ENCODE measurements around the gene KSR1.
A peak's percentile ranks its signal among the peaks of the same experiment; 100 is the strongest.

KSR1 gene

DNA sequence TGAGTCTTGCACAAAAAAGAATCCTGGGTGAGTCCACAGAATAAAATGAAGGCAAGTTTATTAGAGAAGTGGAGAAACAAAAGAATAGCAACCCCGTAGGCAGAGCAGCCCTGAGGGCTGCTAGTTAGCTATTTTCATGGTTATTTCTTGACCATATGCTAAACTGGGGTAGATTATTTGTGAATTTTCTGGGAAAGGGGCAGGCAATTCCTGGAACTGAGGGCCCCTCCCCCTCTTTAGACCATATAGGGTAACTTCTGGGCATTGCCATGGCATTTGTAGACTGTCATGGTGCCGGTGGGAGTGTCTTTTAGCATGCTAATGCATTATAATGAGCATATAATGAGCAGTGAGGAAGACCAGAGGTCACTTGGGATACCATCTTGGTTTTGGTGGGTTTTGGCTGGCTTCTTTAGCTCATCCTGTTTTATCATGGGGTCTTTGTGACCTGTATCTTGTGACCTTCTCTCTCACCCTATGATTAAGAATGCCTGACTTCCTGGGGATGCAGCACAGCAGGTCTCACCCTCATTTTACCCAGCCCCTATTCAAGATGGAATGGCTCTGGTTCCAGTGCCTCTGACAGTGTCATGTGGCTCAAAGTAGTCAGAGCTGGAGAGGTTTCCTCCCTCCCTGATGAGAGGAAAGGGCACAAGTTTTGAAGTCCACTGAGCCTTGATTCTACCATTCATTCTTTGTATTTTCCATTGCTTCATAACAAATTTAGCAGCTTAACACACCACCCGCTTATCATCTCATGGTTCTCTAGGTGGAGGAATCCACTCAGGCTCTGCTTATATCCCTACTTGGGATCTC lies 119.1 kb downstream of the KSR1 start:
- no peak for DNase-seq

DNA sequence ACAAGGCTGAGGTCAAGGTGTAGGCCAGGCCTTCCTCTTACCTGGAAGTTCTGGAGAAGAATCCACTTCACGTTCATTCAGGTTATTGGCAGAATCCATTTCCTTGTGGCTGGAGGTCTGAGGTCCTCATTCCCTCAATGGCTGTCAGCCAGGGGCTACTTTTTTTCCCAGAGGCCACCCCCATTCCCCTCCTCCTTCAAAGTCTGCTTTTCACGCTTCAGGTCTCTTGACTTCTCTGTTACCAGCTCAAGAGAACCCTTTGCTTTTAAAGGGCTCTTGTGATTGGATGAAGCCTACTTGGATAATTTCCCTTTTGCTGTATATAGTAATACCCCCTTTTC lies 119.6 kb downstream of the KSR1 start:
- DNase-seq, result no peak

DNA sequence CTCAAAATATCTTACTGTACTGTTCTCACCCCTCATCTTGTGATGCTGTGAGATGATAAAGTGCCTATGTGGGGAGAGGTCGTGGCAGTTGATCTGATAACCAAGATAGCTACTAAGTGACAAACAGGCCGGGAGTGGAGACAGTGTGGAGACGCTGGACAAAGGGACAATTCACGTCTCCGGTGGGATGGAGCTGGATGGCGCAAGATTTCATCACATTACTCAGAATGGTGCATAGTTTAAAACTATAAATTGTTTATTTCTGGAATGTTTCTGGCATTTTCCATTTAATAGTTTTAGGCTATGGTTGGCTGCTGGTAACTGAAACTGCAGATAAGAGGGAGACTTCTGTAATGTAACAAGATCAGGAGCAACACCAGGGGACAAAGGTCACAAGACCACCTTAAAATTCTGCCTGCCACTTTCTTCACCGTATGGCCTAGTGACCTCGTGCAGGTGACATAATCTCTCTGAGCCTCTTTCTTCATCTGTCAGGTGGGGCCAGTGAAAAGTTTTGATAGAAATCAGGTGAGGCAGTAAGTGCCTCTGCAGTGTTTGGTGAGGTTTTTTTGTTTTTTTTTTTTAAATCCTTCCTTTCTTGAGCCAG lies 120.3 kb downstream of the KSR1 start:
- no peak for DNase-seq

DNA sequence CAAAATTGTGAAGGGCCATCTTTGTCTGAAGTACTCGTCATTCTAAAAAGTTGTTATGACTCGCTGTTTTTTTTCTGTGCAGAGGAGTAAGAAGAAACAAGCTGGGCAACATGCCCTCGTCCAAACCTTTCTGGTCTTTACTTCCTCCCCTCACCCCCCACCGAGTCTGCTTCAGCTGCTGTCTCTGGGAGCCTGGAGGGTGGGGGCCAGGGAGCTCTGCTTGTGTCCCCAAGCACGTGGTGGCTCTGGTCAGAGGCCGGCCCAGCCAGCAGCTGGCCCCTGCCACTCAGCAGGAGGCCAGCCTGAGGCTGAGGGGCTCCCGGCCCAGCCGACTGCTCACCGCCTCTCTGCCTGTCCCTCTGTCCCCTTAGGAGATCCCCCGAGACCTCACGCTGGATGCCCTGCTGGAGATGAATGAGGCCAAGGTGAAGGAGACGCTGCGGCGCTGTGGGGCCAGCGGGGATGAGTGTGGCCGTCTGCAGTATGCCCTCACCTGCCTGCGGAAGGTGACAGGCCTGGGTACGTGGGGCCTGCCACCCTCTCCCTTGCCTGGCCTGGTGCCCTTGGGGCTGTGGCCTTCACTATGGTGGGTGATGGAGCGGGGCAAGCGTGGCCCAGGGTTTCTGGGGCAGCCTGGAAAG lies 121.0 kb downstream of the KSR1 start:
- DNase-seq, result no peak

DNA sequence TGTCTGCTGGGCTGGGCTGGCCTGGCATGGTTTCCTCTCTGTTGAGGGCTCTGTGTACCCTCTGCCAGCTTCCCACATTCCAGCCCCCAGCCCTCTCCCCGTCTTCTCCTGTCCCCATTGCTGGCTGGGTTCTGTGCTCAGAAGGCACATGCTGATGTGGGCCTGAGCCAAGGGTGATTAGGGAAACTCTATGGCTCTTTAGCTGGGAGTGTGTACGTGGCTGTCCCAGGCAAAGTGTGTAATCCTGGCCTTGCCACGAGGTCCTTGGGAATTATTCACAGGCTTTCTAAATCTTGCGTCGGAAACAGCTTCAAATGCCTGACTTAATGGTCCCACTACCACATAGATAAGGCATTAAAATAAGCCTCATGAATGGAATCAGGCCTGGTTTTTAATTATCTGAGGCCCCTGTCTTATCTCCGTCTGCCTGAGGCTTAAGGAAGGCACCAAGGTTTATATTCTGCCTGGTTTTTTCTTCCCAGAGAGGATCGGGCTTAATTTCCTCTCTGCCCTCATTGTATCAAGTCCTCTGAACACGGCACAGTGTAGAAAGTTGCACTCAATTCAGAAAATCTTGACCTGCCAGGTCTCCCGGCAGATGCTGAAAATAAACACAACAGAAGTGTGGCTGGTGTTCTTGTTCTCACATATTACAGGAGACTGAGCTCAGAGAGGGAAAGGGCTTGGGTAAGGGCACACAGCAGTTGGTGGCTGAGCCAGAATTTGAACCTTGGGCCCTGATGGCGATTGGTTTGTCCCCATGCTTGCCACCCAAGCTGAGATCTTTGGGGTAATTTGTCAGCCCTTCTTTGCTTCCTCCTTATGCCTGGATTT lies 121.9 kb downstream of the KSR1 start:
- DNase-seq, result no peak

DNA sequence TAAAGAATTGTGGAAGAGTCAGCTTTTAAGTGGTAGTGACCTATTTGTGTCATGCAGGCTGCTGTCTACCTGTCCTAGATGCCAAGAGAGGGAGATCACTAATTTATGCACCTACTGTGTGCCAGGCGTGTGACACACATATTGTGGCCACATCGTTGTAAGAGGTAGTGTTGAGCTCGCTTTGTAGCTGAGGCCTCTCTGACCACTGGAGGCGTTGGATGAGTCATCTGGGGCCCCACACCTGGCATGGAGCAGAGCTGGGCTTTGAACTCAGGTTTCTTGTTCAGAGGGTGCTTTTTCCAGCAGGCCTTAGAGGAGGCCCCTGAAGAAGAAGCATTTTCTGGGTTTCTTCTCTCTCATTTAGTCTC lies 122.5 kb downstream of the KSR1 start:
- DNase-seq, result peak; percentile 84

DNA sequence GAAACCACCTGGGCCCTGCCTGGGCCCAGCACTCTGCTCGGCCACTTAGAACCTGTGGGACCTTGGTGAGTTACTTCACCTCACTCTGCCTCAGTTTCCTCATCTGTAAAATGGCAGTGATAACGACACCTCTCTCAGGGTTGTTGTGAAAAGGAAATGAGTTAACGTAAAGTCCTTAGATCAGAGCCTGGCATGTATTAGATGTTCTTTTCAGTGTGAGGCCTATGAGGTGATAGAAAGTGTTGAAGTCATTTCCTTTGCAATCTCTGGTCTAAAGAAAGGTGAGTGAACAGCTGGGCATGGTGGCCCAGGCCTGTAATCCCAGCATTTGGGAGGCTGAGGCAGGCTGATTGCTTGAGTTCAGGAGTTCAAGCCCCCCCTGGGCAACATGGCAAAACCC lies 123.1 kb downstream of the KSR1 start:
- DNase-seq, result no peak

DNA sequence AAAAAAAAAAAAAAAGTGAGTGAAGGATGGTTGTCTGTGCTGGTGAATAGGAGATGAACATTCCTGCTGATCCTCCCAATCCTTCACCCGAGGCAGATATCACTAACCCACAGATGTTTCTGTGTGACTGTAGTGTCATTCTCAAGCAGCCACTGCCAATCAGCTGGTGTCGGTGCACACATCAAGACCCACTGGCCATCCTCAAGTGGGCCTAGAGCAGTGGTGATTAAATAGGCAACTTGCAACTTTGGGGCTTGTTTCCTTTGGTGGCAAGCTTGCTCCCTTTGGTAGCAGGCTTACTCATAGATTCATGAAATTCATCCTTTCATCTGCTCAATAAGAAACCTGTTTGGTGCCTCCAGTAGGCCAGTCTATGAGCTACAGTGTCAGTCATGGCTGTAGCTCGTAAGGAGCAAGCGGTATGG lies 123.7 kb downstream of the KSR1 start:
- DNase-seq, result peak; percentile 62

DNA sequence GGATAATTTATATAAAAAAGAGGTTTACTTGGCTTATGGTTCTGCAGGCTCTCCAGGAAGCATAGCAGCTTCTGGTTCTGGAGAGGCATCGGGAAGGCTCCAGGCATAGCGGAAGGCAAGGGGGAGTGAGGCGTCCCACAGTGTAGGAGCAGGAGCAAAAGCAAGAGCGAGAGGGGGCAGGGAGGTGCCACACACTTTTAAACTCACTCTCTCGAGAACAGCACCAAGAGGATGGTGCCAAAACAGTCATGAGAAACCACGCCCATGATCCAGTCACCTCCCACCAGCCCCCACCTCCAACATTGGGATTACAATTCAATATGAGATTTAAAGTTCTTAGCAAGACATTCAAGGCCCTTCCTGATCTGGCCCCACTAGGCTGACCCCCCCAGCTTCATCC lies 124.8 kb downstream of the KSR1 start:
- DNase-seq, result no peak

DNA sequence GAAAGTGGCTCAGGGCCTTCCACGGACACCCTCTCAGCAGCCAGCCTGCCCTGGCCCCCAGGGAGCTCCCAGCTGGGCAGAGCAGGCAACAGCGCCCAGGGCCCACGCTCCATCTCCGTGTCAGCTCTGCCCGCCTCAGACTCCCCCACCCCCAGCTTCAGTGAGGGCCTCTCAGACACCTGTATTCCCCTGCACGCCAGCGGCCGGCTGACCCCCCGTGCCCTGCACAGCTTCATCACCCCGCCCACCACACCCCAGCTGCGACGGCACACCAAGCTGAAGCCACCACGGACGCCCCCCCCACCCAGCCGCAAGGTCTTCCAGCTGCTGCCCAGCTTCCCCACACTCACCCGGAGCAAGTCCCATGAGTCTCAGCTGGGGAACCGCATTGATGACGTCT lies 126.4 kb downstream of the KSR1 start:
- DNase-seq, result no peak

DNA sequence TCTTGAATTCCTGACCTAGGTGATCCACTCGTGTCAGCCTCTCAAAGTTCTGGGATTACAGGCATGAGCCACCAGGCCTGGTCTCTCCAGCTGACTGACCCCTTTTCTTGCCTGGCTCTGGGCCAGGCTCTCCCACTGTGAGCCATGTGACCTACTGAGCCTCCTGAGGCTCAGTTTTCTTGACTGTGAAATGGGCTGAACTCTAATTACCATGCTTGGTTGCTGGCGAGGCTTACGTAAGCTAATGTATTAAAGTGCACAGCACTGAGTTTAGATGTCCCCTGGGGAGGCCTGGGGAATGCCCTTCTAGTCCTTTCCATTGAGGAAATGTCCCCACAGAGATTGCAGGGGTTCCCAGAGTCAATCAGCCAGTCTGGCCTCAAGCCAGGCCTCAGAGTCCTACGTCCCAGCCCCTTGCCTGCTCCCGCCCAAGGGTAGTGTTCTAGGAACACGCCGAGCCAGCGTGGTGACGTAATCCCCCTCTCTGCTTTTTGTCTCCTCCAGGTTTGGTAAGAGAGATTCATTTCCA lies 129.0 kb downstream of the KSR1 start:
- no peak for DNase-seq

DNA sequence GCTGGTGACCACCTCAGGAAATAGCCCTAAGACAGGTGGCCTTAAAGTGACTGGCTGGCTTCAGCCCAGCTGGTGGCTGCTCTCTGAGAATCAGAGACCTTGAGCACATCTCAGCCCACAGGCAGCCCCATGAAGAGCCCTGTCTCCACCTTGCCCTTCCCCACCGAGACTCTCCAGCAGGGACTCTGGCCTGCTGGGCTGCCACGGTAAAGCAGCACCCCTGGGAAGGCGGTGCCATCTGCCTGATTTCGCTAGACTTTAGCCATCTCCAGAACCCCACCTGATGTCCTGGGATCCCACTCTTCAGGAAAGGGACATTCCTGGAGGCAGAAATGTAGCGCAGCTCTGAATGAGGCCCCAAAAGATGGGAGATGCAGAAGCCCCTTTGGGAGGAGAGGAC lies 129.5 kb downstream of the KSR1 start:
- no peak for DNase-seq

DNA sequence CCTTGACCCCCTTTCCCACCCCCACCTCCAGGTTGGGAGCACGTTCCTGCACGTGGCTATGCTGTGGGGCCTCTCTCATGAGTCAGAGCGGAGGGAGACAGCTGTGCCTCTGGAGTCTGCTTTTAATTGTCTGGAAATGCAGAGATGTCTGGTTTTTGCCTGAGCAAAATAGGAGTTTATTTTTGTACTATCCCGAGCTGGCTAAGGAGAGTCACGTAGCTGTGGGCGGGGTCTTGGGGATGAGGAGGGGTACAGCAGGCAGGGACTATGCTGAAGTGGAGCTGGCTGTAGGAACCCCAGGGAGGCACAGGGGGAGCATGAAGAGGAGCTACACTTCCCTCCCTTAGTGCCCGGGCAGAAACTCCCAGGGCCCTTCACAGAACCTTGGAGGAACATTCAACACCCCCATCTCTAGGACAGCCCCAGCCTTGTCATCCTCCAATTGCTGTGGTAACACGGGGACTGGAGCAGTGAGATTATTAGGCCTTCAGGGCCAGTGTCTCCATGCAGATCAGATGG lies 130.0 kb downstream of the KSR1 start:
- DNase-seq, result no peak

DNA sequence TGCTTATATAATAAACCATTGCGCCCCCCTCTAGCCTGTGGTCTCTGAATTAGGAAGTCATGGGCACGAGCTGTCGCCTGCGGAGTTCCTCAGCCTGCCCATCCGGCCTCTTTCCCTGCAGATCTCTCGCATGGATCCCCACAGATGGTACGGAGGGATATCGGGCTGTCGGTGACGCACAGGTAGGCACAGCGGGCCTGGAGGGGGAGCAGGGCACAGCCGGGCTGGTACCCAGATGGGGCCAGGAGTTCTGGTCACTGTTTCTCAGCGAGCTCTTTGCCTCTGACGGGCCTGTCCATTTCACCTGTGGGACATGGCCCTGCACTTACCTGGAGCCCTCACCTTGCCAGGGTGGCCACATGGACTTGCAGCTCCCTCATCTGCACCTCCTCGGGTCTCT lies 132.1 kb downstream of the KSR1 start:
- no peak for DNase-seq

DNA sequence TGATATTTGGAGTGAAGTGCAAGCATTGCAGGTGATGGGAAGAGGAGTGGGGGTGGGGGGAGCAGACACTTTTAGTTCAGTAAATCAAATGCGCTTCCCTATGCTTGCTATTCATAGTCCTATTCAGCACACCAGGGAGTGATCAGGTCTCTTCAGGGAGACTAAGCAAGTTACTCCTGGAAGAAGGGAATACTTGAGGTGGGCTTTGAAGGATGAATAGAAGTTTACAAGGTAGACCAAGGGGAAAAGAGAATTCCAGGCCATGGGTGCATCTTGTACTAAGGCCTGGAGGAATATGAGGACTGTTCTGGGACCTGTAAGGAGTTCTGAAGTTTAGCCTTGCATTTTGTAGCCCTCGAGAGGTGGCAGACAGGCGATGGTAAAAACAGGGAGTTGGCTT lies 134.6 kb downstream of the KSR1 start:
- no peak for DNase-seq

DNA sequence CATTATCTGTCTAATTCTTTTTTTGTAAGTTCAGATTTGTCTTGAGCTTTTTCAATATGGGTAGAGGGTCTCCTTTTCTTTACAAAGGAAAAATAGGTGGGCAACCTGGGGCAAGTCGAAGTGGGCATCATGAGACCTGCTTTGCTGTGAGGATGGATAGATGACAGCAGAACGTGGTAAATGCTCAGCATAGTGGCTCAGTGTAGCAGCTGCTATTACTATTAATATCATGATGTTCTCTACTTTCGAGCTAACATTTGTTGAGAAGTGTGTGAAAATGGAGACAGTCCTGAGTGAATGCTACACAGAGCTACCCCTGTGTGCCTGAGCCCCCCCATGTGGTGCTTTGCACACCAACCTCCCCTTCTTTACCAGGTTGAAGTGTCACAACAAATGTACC lies 135.7 kb downstream of the KSR1 start:
- DNase-seq, result no peak

DNA sequence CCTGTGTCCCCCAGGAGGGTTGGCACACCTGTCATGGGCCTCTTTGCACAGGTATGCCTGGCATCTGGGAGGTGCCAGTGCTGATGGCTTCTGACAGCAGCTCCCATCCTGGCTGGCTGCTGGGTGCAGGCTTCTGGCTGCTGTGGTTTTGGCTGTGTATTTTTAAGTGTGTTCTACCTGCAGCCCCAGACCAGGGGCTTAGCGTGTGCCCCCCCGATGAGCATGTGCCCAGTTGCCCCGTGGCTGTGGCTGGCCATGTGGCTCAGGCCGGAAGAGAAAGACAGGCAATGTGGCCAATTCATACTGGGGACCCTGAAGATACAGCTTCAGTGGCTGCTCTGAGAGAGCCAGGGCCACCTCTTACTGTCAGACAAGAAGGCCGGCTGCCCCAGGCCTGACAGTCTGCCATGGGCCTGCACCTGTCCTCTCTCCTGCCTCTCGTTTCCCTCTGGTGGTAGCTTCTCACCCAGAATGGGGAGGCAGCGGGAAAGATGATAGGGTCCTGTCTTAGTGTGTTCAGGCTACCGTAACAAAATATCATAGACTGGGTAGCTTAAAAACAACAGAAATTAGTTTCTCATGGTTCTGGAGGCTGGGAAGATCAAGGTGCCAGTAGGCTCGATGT lies 137.1 kb downstream of the KSR1 start:
- no peak for DNase-seq

DNA sequence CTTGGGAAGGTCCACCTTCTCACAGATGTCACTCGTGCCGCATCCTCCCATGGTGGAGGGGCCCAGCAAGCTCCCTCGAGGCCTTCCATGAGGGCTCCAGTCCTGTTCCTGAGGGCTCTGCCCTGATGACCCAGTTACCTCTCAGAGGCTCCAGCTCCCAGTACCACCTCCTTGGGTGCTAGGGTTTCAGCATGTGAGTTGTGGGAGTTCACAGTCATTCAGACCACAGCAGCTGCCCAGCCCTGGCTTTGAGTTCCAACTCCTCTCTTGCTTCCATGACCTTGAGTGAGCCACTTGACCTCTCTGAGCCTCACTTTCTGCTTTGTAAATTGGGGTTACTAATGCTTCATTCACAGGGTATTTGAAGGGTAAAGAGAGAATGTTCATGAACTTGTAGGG lies 137.6 kb downstream of the KSR1 start:
- no peak for DNase-seq

DNA sequence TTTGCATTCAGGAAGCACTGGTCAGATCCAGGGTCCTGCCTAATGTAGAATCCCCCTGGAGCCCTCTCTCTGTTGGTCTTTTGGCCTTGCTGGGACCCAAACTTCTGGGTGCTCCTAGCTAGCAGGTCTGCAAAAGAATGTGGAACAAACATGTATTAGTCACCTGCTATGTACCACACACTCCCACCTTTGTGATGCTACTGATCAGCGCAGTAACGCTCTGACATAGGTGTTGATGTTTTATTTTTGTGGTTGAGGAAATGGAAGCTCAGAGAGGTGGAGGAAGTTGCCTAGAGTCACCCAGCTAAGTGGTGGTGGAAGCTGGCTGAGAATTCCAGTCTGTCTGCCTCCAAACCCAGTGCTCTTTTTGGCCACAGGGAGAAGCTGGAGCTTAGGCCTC lies 139.0 kb downstream of the KSR1 start:
- no peak for DNase-seq

DNA sequence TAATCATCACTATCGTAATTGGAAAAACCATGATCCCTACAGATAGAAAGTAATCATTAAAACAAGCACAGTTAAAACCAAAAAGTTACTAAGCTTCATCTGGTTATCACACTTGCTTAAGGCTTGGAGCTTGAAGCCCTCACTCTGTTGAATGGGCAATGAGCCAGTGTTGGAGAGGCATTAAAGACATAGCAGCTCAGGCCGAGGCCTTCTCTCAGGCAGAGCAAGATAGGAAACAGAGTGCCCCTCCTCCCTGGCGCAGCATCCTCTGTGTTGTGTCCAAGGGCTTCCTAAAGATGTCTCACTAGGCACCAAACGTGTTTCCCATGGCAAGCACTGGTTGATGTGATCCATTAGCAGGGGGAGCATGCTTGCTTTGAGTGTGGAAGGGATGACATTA lies 139.8 kb downstream of the KSR1 start:
- DNase-seq, result no peak

DNA sequence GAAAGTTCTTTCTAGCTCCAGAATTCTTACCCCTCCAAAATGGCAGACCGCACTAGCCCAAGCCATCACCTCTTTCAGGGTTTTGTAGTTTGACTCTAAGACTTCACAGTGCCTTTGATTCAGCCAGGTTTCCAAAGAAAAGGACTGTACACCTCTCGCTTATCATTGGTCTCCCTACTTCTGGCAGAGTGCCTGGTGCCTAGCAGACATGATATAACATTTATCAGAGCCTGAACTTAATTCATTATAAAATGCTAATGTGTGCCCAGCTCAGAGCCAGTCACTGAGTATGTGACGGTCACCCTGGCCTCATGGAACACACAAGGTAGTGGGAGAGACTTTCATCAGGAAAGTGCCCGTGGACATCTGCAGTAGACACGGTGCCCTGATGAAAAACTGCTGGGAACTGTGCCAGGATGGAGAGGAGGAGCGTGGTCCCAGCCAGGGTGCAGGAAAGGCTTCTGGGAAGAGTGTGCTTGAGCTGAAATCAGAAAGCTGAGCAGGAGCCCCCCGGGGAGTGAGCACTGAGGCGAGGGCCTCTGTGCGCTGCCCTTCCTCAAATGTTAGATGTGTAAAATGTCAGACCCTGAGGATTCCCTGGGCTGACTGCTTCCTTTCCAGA lies 140.4 kb downstream of the KSR1 start:
- no peak for DNase-seq

DNA sequence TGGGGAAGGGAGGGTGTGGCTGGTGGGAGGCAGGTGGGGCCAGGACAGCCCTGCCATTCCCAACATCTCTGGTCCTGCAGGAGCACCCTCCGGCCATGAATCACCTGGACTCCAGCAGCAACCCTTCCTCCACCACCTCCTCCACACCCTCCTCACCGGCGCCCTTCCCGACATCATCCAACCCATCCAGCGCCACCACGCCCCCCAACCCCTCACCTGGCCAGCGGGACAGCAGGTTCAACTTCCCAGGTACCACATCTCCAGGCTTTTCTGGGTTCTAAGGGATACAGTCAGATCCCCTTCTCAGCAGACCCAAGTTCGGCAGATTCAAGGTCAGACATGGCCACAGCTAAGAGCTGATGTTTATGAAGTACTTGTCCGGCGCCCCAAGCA lies 140.9 kb downstream of the KSR1 start:
- no peak for DNase-seq

Measured in stimulated activated CD4-positive, alpha-beta T cell treated with anti-CD3 and anti-CD28 coated beads, Interleukin-1b, Interleukin-23, amount 100 ng/mL, for 48 hours (primary cell).